IMR-90 (cell line): ENCODE measurements around the gene ZNF467. TPM values are rescaled to one million over a fixed set of nuclear protein-coding genes. Genes with fewer than 3 reads are reported as not detected.
A peak's percentile ranks its signal among the peaks of the same experiment; 100 is the strongest.

ENCODE experiments used
- ATAC-seq: fragments of 200-7000 bp; cut with Tn5 transposase; 2 replicates; pipeline ENCODE4 v1.9.1; 2020; ENCODE audit warnings: low read depth, mild to moderate bottlenecking, moderate library complexity
- BruUV-seq: library from RNA; stranded (reverse); fragments of 400-500 nt; replicated peaks from 2 replicates; lab custom pipeline; 2021; lab: Mats Ljungman, UMichigan
- CTCF ChIA-PET: fragments of 300-600 bp; formaldehyde crosslinking; extraction: SDS; loops from one replicate; lab custom pipeline; 2021; ENCODE audit warnings: antibody characterized with exemption; lab: Yijun Ruan, JAX
- POLR2A ChIA-PET: fragments of 300-600 bp; sonication (Branson Sonifier 250); formaldehyde crosslinking; loops from one replicate; lab custom pipeline; 2022; ENCODE audit warnings: antibody characterized with exemption; ENCODE audit not compliant: unreplicated experiment; lab: Charles Lee
- DNase-seq: peaks from one replicate; pipeline ENCODE4 v3.0.0; 2013
- H2AFZ ChIP-seq: replicated peaks from 2 replicates; pipeline ENCODE3; 2013; ENCODE audit warnings: low read length, mild to moderate bottlenecking; ENCODE audit not compliant: poor library complexity
- H2AK5ac ChIP-seq: 2 replicates; pipeline ENCODE4 v1.6.1; 2013; ENCODE audit warnings: low read depth, low read length, inconsistent platforms
- H2AK9ac ChIP-seq: replicated peaks from 2 replicates; pipeline ENCODE3; 2013; ENCODE audit warnings: mild to moderate bottlenecking, low read depth, low read length, moderate library complexity; ENCODE audit not compliant: poor library complexity
- H2BK120ac ChIP-seq: 2 replicates; pipeline ENCODE4 v1.6.1; 2013; ENCODE audit warnings: low read depth, low read length, inconsistent platforms
- H2BK15ac ChIP-seq: 3 replicates; pipeline ENCODE4 v1.6.1; 2013; ENCODE audit warnings: low read depth, low read length, inconsistent platforms
- H2BK20ac ChIP-seq: 2 replicates; pipeline ENCODE4 v1.6.1; 2013; ENCODE audit warnings: low read depth, mild to moderate bottlenecking, inconsistent platforms, low read length, moderate library complexity
- H2BK5ac ChIP-seq: 2 replicates; pipeline ENCODE4 v1.6.1; 2013; ENCODE audit warnings: mild to moderate bottlenecking, low read depth, low read length, inconsistent platforms; ENCODE audit not compliant: poor library complexity, severe bottlenecking
- H3K14ac ChIP-seq: replicated peaks from 2 replicates; pipeline ENCODE4 v1.6.1; 2013; ENCODE audit warnings: low read depth, low read length, inconsistent platforms
- H3K18ac ChIP-seq: 2 replicates; pipeline ENCODE4 v1.6.1; 2013; ENCODE audit warnings: low read depth, low read length, control low read depth
- H3K23ac ChIP-seq: 2 replicates; pipeline ENCODE4 v1.6.1; 2013; ENCODE audit warnings: low read depth, low read length, inconsistent platforms
- H3K27ac ChIP-seq: 2 replicates; pipeline ENCODE4 v1.5.1; 2013; ENCODE audit warnings: mild to moderate bottlenecking, control low read depth, low read length; ENCODE audit not compliant: insufficient read depth
- H3K27me3 ChIP-seq: 2 replicates; pipeline ENCODE4 v1.6.1; 2013; ENCODE audit warnings: low read length; ENCODE audit not compliant: control insufficient read depth, insufficient read depth
- H3K36me3 ChIP-seq: 2 replicates; pipeline ENCODE4 v1.6.1; 2013; ENCODE audit warnings: low read length, mixed read lengths; ENCODE audit not compliant: control insufficient read depth, insufficient read depth
- H3K4ac ChIP-seq: 2 replicates; pipeline ENCODE4 v1.6.1; 2013; ENCODE audit warnings: low read depth, low read length, inconsistent platforms
- H3K4me1 ChIP-seq: 2 replicates; pipeline ENCODE4 v1.6.1; 2013; ENCODE audit warnings: low read length, mixed read lengths; ENCODE audit not compliant: control insufficient read depth, insufficient read depth
- H3K4me2 ChIP-seq: 2 replicates; pipeline ENCODE4 v1.6.1; 2013; ENCODE audit warnings: low read depth, mild to moderate bottlenecking, control low read depth, low read length, moderate library complexity
- H3K4me3 ChIP-seq: 2 replicates; pipeline ENCODE4 v1.5.1; 2013; ENCODE audit warnings: low read depth, mild to moderate bottlenecking, control low read depth, low read length, moderate library complexity; ENCODE audit not compliant: insufficient read depth
- H3K56ac ChIP-seq: 2 replicates; pipeline ENCODE4 v1.6.1; 2013; ENCODE audit warnings: low read length, inconsistent platforms; ENCODE audit not compliant: insufficient read depth; ENCODE audit errors: extremely low read depth
- H3K79me1 ChIP-seq, 2 experiments: 2 replicates each; pipeline ENCODE4 v1.6.1; 2013; ENCODE audit warnings: low read length in 2 of 2, inconsistent platforms in 1 of 2, low read depth in 1 of 2
- H3K9ac ChIP-seq: 2 replicates; pipeline ENCODE4 v1.6.1; 2013; ENCODE audit warnings: low read depth, low read length, control low read depth
- H3K9me1 ChIP-seq: 2 replicates; pipeline ENCODE4 v1.6.1; 2013; ENCODE audit warnings: low read length, inconsistent platforms; ENCODE audit not compliant: insufficient read depth
- H3K9me3 ChIP-seq: 2 replicates; pipeline ENCODE4 v1.6.1; 2013; ENCODE audit warnings: low read length; ENCODE audit not compliant: control insufficient read depth, insufficient read depth
- H4K20me1 ChIP-seq: 2 replicates; pipeline ENCODE4 v1.6.1; 2013; ENCODE audit warnings: low read length, inconsistent platforms; ENCODE audit not compliant: insufficient read depth
- H4K5ac ChIP-seq: 2 replicates; pipeline ENCODE4 v1.6.1; 2013; ENCODE audit warnings: mild to moderate bottlenecking, low read depth, low read length, control low read depth
- H4K8ac ChIP-seq, 2 experiments: 2 replicates each; pipeline ENCODE4 v1.6.1; 2013; ENCODE audit warnings: low read depth in 2 of 2, low read length in 2 of 2, control low read depth in 1 of 2, inconsistent platforms in 1 of 2
- H4K91ac ChIP-seq: 2 replicates; pipeline ENCODE4 v1.6.1; 2013; ENCODE audit warnings: low read depth, low read length, inconsistent platforms; ENCODE audit not compliant: insufficient read depth
- BHLHE40 ChIP-seq: fragments of 150-350 bp; IDR thresholded peaks from 2 replicates; pipeline ENCODE4 v1.6.1; 2016; ENCODE audit warnings: mild to moderate bottlenecking, low read depth, low read length
- CEBPB ChIP-seq: IDR thresholded peaks from 2 replicates; pipeline ENCODE4 v1.6.1; 2012; ENCODE audit warnings: low read depth, low read length, improper control_type of control experiment
- CHD1 ChIP-seq: IDR thresholded peaks from 2 replicates; pipeline ENCODE4 v1.6.1; 2012; ENCODE audit warnings: low read depth, low read length, improper control_type of control experiment
- CTCF ChIP-seq: conservative IDR thresholded peaks from 2 replicates; pipeline ENCODE4 v1.5.1; 2012; ENCODE audit warnings: mild to moderate bottlenecking, low read depth, low read length, improper control_type of control experiment
- FOS ChIP-seq: fragments of 150-350 bp; IDR thresholded peaks from 2 replicates; pipeline ENCODE4 v1.6.1; 2016; ENCODE audit warnings: low read depth, low read length
- MAFK ChIP-seq: IDR thresholded peaks from 2 replicates; pipeline ENCODE4 v1.6.1; 2012; ENCODE audit warnings: low read depth, low read length, improper control_type of control experiment
- MAZ ChIP-seq: IDR thresholded peaks from 2 replicates; pipeline ENCODE4 v1.6.1; 2012; ENCODE audit warnings: low read depth, mild to moderate bottlenecking, low read length, improper control_type of control experiment, moderate library complexity, borderline replicate concordance
- MXI1 ChIP-seq: IDR thresholded peaks from 2 replicates; pipeline ENCODE4 v1.6.1; 2012; ENCODE audit warnings: low read depth, mild to moderate bottlenecking, low read length, moderate library complexity, borderline replicate concordance
- POLR2A ChIP-seq: IDR thresholded peaks from 2 replicates; pipeline ENCODE4 v1.6.1; 2012; ENCODE audit warnings: mild to moderate bottlenecking, low read depth, low read length
- RAD21 ChIP-seq: IDR thresholded peaks from 2 replicates; pipeline ENCODE4 v1.6.1; 2012; ENCODE audit warnings: low read length, improper control_type of control experiment
- RCOR1 ChIP-seq: IDR thresholded peaks from 2 replicates; pipeline ENCODE4 v1.6.1; 2012; ENCODE audit warnings: mild to moderate bottlenecking, low read length, improper control_type of control experiment; ENCODE audit not compliant: insufficient replicate concordance
- RFX5 ChIP-seq: IDR thresholded peaks from 2 replicates; pipeline ENCODE4 v1.8.0; 2012; ENCODE audit warnings: low read depth, mild to moderate bottlenecking, low read length, moderate library complexity
- SMC3 ChIP-seq: fragments of 150-350 bp; IDR thresholded peaks from 2 replicates; pipeline ENCODE4 v1.6.1; 2016; ENCODE audit warnings: low read depth, mild to moderate bottlenecking, antibody characterized with exemption, low read length, moderate library complexity
- WGBS, 2 experiments: methylation state at CpG; one replicate each; pipeline versions ENCODE4 v1.1.5 to v1.1.7; 2013; ENCODE audit warnings: missing lambda C conversion rate in 2 of 2; ENCODE audit not compliant: insufficient read length in 1 of 2; ENCODE audit errors: extremely low coverage in 2 of 2; 5-methylcytosine and 5-hydroxymethylcytosine counted together
- dilution Hi-C: fragments of 300-500 bp; cut with HindIII; formaldehyde crosslinking; loops from one replicate; pipeline ENCODE4 v1.14.3; 2018; ENCODE audit warnings: low sequenced_read_pairs; ENCODE audit not compliant: unreplicated experiment
- in situ Hi-C: fragments of 300-500 bp; cut with MboI; formaldehyde crosslinking; loops from 3 replicates; pipeline ENCODE4 v1.14.3; 2019; ENCODE audit warnings: low sequenced_read_pairs, inconsistent platforms, mixed read lengths
- intact Hi-C: fragments of 100-400 bp; cut with micrococcal nuclease; formaldehyde crosslinking; loops from 2 replicates; pipeline ENCODE4 v1.10.0; 2022
- polyA plus RNA-seq, 3 experiments: library from polyadenylated mRNA; depleted of rRNA; stranded (reverse); fragments of >200 nt; gene quantifications; 2 replicates each; pipeline ENCODE4 v1.2.3, GENCODE V29; 2012; ENCODE audit warnings: low replicate concordance in 1 of 3
- total RNA-seq: library from RNA; depleted of rRNA; stranded (reverse); fragments of >200 nt; gene quantifications from 2 replicates; pipeline ENCODE4 v1.2.3, GENCODE V29; 2012
- TF ChIP-seq, protein P1 (sequence below): fragments of 150-350 bp; IDR thresholded peaks from 2 replicates; pipeline ENCODE4 v1.6.1; 2016; ENCODE audit warnings: low read depth, mild to moderate bottlenecking, low read length, moderate library complexity, borderline replicate concordance

Gene ZNF467
- total and polyA plus RNA-seq, 2 of the 4 experiments (the other 2 are of a cell fraction), result 0.67 TPM; not detected in 1

GRCh38 chr7:149770728-149771636, 2.4 kb downstream of the ZNF467 start:
- intact Hi-C loops (loop anchor here (5.0 kb wide), 1 partner anchor 54 kb away; no protein-coding TSS in a partner anchor), dilution Hi-C loops (no loop called here), in situ Hi-C loops (no loop called here)
- peak overlapping the region; percentile 52; the same call in 1 of the 2 replicates for H3K14ac ChIP-seq
- ATAC-seq (no peak; the same call in 1 of the 2 replicates), DNase-seq (no peak)
- no peaks in the 10 kb centered on the region for H3K36me3 ChIP-seq
- no peak overlapping the region for H2BK5ac ChIP-seq
- peak overlapping the region; percentile 24; the same call in 1 of the 2 replicates for H3K9ac ChIP-seq
- WGBS, 2 experiments, result 75% methylated on average over 2 of the region's 16 CpGs; no CpG with 5 or more reads in 1 of the 2 experiments
- H3K56ac ChIP-seq, result no peak overlapping the region
- peak overlapping the region; percentile 85 for H3K4me2 ChIP-seq
- no peak overlapping the region; the same call in 1 of the 2 replicates for H3K23ac ChIP-seq
- H3K9me3 ChIP-seq, result no peaks in the 10 kb centered on the region
- peaks cover 4% of the 10 kb centered on the region for H4K20me1 ChIP-seq
- ChIA-PET POLR2A (no interaction called here), CTCF (no interaction called here)
- peak overlapping the region in 1 of 2 experiments; percentile 72; a peak in 3 of 4 replicates for H4K8ac ChIP-seq
- H3K4ac ChIP-seq, result no peak overlapping the region; the same call in 1 of the 2 replicates
- H2BK15ac ChIP-seq, result no peak overlapping the region
- BruUV-seq, result no TSS peak
- H3K79me1 ChIP-seq, result no peaks in the 10 kb centered on the region
- no peaks in the 10 kb centered on the region; the same call in 1 of the 2 replicates for H3K9me1 ChIP-seq
- H3K27ac ChIP-seq, result no peak overlapping the region
- H2BK20ac ChIP-seq, result no peak overlapping the region
- no peaks in the 10 kb centered on the region; the same call in 1 of the 2 replicates for H3K4me1 ChIP-seq
- peak overlapping the region; percentile 62 for H2AK9ac ChIP-seq
- H3K4me3 ChIP-seq, result peak overlapping the region; percentile 49
- peaks cover 27% of the 10 kb centered on the region for H3K27me3 ChIP-seq
- no peak overlapping the region; the same call in 1 of the 2 replicates for H2BK120ac ChIP-seq
- H2AK5ac ChIP-seq, result no peak overlapping the region
- peak overlapping the region; percentile 38; the same call in 1 of the 2 replicates for H3K18ac ChIP-seq
- peak overlapping the region; percentile 91 for H2AFZ ChIP-seq
- H4K5ac ChIP-seq, result peak overlapping the region; percentile 55
- no peak overlapping the region; the same call in 1 of the 2 replicates for H4K91ac ChIP-seq
- TF ChIP-seq BHLHE40 (no peak), SMC3 (no peak), POLR2A (no peak), CEBPB (no peak), CHD1 (no peak), MAFK (no peak), RFX5 (no peak), MAZ (no peak), MXI1 (no peak), FOS (no peak), RCOR1 (no peak), RAD21 (no peak), CTCF (no peak)
- TF ChIP-seq, protein P1, sequence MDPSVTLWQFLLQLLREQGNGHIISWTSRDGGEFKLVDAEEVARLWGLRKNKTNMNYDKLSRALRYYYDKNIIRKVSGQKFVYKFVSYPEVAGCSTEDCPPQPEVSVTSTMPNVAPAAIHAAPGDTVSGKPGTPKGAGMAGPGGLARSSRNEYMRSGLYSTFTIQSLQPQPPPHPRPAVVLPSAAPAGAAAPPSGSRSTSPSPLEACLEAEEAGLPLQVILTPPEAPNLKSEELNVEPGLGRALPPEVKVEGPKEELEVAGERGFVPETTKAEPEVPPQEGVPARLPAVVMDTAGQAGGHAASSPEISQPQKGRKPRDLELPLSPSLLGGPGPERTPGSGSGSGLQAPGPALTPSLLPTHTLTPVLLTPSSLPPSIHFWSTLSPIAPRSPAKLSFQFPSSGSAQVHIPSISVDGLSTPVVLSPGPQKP, result no peak
